SIG-M5 treated with dmso at 0.1 percent for 504 hours (cell line): ENCODE data around the gene MYT1.

Source experiments
- DNase-seq: peaks from one replicate; lab custom pipeline; 2025; ENCODE audit not compliant: unreplicated experiment; lab: John Stamatoyannopoulos, UW

MYT1 gene

DNA sequence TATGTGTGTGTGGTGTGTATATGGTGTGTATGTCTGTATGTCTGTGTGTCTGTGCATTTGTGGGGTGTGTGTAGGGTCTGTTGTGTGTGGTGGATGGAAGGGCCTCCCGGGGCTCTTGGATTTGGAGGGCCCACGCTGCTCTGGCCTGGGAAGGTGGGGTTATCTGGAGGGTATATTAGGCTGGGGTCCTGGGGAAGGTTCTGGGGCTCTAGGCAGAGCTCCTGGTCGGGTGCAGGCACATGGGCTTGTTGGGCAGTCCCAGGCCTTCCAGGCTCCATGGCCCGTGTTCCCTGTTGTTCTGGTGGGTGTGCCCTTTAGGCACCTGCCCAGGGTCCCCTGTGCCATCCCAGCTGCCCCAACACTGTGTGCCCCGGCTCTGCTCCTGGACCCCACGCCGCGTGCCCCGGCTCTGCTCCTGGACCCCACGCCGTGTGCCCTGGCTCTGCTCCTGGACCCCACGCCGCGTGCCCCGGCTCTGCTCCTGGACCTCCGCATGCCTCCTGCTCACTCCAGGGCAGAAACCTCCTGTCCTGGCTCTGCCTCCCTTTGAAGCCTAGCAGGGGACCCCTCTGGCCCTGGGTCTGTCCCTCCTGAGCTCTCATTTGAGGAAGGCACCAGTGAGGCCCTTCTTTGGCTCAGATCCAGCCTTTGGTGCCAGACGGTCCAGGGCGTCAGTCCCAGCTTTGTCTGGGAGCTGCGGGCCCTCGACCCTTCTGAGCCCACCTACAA, 10.2 kb upstream of the MYT1 start:
- DNase-seq = no peak

DNA sequence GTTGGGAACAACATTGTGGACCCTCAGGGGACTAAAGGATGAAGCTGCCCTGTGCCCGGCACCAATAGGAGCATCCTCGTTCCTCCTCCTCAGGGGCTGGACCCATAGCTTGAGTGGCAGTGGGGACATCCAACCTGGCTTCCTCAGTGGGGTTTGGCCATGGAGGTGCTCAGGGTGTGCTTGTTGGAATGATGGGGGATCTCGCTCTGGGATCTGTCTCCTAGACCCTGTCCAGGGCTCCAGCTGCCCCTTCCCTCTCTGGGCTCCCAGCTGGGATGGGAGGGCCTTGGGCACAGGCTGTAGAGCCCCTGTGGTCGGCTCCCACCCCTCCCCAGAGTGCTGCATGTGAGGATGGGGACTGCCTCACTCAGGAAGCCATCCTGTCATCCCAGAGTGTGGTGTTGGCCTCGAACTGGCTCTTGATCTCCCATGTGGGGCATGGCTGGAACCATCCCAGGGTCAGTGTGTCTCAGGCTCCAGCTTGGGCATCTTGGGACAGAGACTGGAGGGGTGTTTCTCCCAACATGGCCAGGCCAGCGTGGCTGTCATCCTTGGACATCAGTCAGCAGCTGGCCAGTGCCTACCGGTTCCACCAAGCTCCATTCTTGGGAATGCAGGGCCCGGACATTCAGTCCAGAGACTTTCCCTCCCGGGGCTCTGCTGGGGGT, 9.5 kb upstream of the MYT1 start:
- DNase-seq = no peak

DNA sequence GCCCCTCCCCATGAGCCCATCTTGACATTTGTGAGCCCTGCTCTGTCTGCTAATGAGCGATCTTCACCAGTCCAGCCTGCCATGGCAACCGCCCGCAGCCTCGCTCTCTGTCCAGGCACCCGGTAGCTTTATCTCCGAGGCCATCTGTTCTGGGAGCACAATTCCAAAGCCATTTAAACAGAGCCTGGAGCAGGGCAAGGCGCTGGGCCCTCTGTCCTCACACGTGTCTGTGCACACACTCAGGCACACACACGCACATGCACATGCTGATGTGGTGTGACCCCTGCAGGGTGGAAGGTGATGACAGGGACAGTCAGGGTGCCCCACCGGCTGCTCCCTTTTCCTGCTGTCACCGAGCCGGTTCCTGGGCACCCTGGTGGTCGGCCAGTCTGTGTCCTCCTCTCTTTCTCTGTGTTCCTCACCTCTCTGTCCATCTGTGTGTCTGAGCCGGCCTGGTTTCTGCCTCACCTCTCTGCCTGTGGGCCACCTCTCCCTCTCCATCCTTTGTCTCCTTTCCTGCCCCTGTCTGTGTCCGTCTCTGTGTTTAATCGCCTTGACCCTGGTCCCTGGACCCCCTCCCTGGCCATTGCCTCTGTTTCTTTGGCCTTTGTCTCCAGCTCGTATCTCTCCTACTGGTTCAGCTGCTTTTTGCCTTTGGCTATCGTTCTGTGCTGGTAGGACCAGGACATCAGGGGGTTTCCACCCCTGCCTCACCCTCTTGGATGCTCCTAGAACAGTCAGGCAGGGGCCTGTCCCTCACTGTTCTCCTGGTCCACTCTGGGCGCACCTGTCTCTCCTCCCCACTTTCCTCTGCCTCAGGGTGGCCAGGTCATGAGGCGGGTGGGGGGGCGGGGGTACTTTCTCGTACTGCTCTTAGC, 8.8 kb upstream of the MYT1 start:
- no peak for DNase-seq

DNA sequence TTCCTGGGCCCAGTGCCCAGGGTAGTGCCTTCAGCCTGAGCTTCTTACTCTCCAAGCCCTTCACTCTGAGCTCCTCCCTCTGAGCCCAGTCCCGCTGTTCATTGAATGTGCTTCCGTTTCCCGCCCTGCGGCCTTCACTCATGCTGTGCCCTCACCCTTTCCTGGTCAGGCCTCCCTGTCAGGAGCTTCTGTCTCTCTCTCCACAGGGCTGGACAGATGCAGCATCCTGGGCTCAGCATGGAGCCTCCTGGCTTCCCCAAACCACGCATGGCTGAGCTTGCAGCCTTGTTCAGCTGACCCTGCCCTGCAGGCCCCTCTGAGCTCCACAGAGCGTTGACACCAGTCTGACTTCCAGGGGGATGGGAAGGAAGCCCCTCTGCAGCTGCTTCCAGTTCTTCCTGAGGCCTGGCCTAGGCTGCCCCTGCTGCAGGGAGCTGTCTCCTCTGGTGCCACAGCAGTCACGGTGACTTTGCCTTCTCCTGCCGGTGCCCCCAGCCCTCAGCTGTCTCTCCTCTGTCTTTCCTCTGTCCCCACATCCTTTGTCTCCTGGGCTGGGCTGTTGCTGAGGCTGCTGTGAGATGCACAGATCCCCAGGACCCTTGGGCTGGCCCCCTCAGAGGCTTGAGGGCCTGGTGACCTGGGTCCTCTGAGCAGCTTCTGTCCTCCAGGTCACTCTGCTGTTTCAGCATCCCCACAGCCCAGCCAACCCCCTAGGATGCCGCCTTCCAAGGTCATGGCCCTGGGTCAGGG, 7.9 kb upstream of the MYT1 start:
- no peak for DNase-seq

DNA sequence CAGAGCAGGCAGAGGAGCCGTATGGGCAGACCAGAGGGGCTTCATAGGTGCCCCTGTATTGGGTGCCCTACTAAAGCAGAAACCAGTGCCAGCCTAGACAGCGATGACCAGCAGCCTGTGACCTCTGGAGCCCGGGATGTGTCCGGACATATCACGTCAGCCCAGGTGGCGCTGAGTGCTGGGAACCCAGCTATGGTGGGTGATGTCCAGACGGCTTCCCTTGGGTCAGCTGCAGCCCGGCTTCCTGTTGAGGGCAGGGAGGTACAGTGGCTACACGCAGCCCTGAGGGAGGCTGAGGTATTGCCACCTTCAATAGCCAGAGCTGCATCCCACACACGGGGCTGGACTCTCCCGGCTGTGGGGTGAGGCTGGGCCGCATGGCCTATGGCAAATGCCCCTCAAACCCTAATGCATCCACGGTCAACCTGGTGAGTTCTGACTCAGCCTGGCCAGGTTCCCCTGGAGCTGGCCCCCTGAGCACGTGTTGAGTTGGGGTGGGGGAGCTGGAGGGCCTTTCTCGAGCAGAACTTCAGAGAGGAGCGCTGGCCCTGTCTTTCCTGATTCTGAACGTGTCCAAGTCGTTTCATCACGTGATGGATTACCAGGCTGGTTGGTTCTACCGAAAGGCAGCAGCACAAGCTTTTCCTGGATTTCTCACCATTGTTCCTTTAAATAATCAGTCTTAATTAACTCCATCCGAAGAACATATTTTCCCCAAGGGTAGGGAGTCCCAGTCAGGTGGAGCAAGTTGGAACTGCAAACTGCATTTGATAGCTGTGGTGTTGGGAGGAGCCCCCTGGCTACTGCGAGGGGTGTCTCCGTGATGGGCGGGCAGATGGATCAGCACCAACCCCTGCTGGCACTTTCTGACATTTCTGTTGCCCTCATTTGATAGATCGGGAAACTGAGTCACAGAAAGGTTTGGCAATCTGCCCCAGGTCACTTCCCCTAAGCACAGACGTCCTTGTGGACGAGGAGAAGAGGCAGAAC, 7.1 kb upstream of the MYT1 start:
- DNase-seq = no peak

DNA sequence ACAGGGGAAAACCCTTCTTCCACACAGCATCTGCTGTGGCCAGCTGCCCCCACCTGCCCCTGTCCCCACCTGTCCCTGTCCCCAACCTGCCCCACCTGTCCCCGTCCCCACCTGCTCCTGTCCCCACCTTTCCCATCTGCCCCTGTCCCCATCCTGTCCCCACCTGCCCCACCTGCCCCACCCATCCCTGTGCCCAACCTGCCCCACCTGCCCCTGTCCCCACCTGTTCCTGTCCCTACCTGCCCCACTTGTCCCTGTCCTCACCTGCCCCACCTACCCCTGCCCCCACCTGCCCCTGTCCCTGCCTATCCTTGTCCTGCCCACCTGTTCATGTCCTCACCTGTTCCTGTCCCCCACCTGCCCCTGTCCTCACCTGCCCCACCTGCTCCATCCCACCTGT, 6.4 kb upstream of the MYT1 start:
- DNase-seq = no peak

DNA sequence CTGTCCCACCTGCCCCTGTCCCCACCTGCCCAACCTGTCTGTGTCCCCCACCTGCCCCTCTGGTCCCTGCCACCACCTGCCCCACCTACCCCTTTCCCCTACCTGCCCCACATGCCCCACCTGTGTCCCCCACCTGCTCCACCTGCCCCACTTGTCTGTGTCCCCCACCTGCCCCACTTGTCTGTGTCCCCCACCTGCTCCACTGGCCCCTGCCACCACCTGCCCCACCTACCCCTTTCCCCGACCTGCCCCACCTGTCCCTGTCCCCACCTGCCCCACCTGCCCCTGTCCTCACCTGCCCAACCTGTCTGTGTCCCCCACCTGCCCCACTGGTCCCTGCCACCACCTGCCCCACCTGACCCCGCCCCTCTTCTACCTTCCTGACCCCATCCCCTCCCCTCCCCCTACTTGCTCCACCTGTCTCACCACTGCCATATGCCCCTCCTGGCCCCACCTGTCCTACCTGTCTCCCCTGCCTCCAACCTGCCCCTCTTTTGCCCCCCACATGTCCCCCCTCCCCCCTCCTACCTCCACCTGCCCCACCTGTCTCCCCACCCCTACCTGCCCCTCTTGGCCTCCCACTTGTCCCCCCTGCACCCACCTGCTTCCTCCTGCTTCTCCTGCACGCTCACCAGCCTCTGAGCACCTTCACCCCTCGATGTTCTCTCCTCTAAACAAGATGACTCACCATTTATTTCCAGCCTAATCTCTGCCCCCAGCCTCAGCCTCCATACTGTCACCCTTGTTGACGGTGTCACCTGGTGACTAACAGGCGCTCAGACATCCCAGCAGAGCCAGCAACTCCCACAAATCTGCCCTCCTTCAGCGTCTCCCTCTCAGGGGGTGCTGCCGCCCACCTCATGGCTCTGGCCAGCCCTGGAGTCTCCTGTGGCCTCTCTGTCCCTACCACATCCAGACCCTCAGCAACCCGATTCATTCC, 5.6 kb upstream of the MYT1 start:
- no peak for DNase-seq

DNA sequence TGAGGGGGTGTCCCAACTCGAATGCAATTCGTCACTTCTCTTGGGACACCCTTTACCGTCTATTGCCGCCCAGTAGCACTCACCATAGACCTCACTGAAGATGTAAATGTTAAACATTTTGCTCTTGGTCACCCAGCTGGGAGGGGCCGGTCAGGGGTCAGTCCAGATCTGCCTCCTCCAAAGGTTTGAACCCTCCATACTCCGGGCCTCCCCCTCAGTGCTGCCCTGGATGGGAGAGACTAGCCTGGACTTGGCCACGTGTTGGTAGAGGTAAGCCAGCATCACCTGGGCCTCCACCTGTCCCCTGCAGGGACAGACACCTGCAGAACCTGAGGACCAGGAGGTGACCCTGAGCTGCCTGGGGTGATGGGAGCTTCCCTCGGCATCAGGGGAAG, 5.0 kb upstream of the MYT1 start:
- no peak for DNase-seq

DNA sequence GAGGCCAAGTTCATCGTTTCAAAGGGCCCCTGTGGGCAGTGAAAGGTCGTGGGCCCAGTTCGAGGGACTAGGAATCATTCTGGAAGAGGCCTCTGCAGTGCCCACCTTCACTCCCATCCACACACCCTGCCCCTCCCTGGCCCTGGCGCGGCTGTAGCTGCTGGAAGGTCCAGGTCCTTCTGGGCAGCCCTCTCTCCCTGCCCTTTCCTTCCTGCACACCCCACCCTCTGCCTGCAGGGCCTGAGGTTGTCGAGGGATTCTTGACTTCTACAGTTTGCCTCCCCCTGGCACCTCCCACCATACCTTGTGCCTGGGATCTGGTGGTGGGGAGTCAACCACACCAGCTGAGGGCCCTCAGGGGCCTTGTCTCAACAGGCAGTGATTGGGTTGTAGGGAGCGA, 4.5 kb upstream of the MYT1 start:
- DNase-seq = no peak

DNA sequence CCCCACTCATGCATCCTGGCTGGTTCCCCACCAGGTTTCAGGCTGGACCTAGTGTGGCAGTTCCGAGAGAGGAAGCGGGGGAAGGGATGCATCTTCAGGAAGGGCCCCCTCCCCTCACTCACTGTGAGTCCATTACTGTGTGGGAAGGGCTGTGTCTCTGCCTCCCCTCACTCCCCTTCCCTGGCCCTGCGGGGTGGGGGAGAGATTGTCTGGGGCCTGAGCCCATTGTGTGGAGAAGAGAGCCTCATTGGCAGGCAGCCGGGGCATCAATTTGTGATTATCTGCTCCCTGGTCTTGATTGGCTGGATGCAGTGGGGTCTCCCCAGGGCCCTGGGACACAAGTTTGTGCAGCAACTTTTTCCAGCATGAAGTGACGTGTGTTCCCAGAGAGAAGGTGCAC, 4.1 kb upstream of the MYT1 start:
- DNase-seq = no peak

DNA sequence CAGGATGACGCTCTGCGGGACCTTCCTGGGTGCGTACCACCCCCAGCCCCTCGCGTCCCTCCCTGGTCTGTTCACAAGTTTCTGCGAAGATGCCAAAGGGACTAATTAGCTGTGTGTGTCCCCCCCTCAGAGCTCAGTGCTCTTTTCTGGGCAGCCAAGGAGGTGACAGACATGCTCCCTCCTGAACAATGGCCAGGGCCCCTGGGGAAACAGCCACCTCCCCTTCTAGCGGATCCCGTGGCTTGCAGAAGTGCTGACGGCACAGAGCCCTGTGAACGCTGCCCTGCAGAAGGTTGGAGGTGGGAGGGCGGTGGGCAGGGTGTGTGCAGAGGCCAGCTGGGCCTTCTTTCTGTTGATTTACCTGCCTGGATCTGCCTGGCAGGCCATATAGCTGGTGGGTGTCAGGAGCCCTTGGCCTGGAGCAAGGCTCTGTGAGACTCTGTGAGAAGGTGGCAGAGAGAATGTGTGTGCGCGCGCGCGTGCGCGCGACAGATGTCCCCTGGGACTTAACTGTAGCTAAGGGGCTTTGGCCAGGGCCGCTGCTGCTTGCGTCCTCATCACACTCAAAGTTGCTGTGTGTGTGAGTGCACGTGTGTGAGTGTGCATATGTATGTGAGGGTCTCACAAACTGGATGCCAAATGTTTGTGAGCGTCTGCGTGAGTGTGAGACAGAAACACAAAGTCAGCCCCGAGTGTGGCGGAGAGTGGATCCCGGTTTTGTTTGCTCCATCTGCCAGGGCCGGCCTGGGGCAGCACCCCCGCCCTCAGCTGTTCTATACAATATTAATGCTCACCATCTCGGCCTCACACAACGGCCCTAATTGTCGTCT, 3.5 kb upstream of the MYT1 start:
- no peak for DNase-seq

DNA sequence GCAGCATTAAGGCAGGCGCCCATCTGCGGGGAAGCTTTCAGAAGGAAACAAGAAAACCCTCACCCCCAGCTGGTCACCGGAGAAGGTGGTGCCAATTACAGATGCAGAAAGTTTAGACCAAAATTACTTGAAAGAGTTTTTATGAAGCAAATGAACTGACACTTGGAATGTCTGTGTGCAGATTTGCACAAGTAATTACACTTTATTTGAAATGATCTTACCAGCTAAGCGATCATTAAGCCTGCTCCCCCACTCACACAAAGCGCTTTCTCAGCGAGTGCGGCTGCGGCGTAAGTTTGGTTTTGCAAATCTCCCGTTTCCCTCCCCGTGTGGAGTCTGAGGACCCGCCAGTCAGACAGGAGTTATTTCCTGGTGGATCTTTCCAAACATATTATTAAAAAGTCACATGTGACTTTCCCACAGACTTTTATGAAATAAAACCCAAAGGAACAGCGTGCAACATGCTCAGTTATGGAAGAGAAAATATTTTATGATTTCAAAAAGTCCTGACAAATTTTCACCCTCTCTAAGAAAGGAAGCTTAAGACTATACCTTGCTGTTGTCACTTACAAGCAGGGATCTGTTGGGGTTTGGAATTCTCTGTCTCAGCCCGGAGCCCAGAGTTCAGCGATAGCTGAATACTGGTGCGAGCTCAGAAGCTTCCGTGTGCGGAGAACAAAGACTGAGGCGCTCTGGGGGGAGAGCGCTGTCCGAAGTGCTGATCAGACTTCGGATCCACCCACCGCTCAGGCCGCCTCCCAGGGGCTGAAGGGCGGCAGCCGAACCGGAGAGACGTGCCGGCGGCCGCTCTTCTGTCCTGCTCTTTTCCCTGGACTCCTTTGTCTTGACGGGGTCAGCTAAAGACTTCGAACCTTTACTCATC, 2.7 kb upstream of the MYT1 start:
- peak; percentile 35 for DNase-seq

DNA sequence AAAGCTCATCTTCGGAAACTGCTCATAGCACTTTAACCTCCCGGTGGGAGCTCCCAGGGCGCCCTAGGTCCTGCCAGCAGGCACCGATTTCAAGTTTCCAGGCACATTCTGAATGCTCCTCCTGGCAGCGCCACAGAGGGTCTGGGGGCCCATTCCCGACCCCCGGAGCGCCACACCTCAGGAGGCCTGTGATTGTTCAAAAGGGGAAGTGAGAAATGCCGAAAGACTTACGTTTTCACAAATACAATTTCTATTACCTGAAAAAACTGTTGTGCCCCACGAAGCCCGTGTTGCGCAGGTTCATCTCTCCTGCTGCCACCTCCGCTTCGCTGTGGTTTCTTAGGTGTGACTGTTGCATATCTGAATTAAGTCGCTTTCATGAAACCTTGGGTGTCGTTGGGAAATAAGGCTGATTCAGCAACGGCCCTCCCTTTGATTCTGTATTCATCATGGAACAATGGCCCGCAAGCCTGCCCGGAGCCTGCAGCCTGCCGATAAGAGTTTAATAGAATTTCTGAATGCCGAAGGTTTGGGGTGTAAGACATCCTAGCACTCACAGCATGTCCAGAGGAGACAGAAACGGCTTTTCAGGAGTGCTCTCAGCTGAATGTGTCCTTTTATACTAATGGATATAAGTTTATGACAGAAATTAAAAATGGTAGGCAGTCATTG, 1.9 kb upstream of the MYT1 start:
- DNase-seq = no peak

DNA sequence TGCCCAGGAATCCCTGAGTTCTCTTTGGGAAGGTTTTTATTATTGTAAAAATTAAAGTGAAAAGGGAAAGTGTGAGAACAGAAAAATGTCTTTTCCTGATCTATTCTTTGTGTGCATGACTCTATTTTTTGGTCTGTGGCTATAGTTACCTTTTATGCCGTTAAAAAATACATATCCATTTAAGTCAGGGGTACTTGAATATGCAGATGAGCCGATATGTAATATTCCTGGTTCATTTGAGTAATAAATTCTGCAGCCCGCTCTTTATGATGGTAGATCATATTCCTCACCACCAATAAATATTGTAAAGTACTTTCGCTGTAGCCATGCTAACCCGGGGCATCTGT, 503 bp upstream of the MYT1 start:
- no peak for DNase-seq

DNA sequence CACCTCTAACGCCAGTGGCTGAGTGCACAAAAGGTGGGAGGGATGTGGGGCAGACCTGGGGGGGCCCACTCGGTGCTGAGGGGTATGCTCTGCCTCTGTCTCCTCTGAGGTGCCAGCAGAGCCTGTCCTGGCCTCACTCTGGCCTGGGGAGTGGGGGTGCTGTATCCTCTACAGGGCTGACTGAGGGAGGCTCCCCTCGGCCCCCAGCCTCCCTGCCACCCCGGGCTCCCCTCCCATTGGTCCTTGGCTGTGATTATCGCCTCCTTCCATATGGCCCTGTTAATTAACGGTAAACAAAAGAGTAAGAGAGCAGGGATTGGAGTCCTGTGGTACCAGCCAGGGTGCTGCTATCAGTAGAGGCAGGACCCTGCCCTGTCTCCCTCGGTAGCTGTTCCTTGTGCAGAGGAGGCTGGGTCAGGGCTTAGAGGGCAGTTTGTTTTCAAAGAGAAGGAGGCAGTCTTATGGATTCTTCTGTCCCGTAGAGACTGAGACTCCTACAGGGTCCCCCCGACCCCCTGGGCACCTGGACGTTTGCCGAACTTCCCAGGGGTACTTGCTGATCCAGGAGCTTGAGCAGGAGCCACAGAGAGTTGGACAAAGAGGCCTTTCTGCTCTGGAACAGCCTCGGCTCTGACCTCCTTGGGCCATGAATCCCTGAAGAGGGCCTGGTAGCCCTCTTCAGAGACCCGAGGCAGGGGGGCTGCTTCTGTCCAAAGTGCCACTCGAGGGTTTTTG, 1.8 kb downstream of the MYT1 start:
- DNase-seq = no peak
